Breast epithelium (tissue), 4 donors: ENCODE data around the gene MAN1C1. TPM values are rescaled to one million over a fixed set of nuclear protein-coding genes. Genes with fewer than 3 reads are reported as not detected.

Source experiments
- DNase-seq, 2 donors: peaks; one replicate each; pipeline ENCODE4 v3.0.0-alpha.2; 2019; ENCODE audit warnings: low spot score in 2 of 2
- H3K27ac ChIP-seq, 2 donors: fragments of 200-600 bp; sonication (generic) in 1 of 2; one replicate each; pipeline ENCODE4 v1.5.1; 2016 to 2019; ENCODE audit warnings: mild to moderate bottlenecking in 1 of 2
- H3K27me3 ChIP-seq, 2 donors: fragments of 200-600 bp; sonication (generic) in 1 of 2; one replicate each; pipeline versions ENCODE4 v1.5.1 to v1.6.0; 2017 to 2019; ENCODE audit warnings: control low read depth in 1 of 2, mild to moderate bottlenecking in 1 of 2
- H3K36me3 ChIP-seq: fragments of 200-600 bp; one replicate; pipeline ENCODE4 v1.5.1; 2019
- H3K4me1 ChIP-seq, 2 donors: fragments of 200-600 bp; sonication (generic); one replicate each; pipeline ENCODE4 v1.5.1; 2016 to 2019; ENCODE audit warnings: control low read depth in 1 of 2
- H3K4me3 ChIP-seq, 3 donors: fragments of 200-600 bp; sonication (generic); 1 replicate in 2 of 3; 2 replicates in 1 of 3; pipeline ENCODE4 v1.5.1; 2016 to 2019; ENCODE audit warnings: mild to moderate bottlenecking in 3 of 3, moderate library complexity in 2 of 3
- H3K9me3 ChIP-seq, 2 donors: fragments of 200-600 bp; sonication (generic) in 1 of 2; one replicate each; pipeline ENCODE4 v1.5.1; 2016 to 2019; ENCODE audit warnings: control low read depth in 1 of 2
- POLR2A ChIP-seq: fragments of 450-650 bp; IDR thresholded peaks from one replicate; pipeline ENCODE4 v1.6.1; 2016; ENCODE audit warnings: antibody characterized with exemption, mild to moderate bottlenecking, moderate library complexity
- POLR2AphosphoS5 ChIP-seq, 3 donors: sonication (generic); formaldehyde crosslinking; IDR thresholded peaks; one replicate each; pipeline ENCODE4 v1.6.1; 2017; ENCODE audit warnings: antibody characterized with exemption in 3 of 3
- intact Hi-C: fragments of 100-400 bp; cut with DNase I; formaldehyde crosslinking; loops from one replicate; pipeline ENCODE4 v1.15.1; 2023; ENCODE audit warnings: low total_unique reads
- total RNA-seq, 3 donors: library from RNA; depleted of rRNA; stranded (reverse); fragments of >200 nt; gene quantifications; one replicate each; pipeline ENCODE4 v1.1.0, GENCODE V29; 2016
- TF ChIP-seq, protein P1 (sequence below), 3 donors: fragments of 450-650 bp; IDR thresholded peaks; one replicate each; pipeline ENCODE4 v1.5.1; 2016 to 2017; ENCODE audit warnings: antibody characterized with exemption in 3 of 3, mild to moderate bottlenecking in 3 of 3, moderate library complexity in 3 of 3

MAN1C1 gene
- total RNA-seq, 3 donors from 2014 or later = 6.7 to 13.8 (median 6.9) TPM

DNA sequence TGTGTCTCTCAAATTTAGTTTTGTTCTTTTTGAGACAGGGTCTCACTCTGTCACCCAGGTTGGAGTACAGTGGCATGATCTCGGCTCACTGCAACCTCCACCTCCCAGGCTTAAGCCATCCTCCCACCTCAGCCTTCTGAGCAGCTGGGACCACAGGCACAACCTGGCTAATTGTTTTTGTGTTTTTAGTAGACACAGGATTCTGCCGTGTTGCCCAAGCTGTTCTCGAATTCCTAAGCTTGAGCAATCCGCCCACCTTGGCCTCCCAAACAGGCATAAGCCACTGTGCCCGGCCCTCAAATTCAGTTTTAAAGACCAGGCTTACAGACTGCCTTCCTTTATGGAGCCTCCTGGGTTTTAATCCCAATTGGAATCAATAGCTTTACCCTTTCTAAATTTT, 99.7 kb downstream of the MAN1C1 start:
- Histone ChIP-seq H3K9me3 (no peaks in the 10 kb centered on the region), H3K27ac (no peak overlapping the region), H3K27me3 (no peaks in the 10 kb centered on the region), H3K36me3 (no peaks in the 10 kb centered on the region), H3K4me3 (no peak overlapping the region), H3K4me1 (no peaks in the 10 kb centered on the region)
- no peak for TF ChIP-seq POLR2A
- TF ChIP-seq, protein P1, sequence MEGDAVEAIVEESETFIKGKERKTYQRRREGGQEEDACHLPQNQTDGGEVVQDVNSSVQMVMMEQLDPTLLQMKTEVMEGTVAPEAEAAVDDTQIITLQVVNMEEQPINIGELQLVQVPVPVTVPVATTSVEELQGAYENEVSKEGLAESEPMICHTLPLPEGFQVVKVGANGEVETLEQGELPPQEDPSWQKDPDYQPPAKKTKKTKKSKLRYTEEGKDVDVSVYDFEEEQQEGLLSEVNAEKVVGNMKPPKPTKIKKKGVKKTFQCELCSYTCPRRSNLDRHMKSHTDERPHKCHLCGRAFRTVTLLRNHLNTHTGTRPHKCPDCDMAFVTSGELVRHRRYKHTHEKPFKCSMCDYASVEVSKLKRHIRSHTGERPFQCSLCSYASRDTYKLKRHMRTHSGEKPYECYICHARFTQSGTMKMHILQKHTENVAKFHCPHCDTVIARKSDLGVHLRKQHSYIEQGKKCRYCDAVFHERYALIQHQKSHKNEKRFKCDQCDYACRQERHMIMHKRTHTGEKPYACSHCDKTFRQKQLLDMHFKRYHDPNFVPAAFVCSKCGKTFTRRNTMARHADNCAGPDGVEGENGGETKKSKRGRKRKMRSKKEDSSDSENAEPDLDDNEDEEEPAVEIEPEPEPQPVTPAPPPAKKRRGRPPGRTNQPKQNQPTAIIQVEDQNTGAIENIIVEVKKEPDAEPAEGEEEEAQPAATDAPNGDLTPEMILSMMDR (IDR thresholded peaks at IDR 0.05) = no peak
- TF ChIP-seq POLR2AphosphoS5 (IDR thresholded peaks at IDR 0.05) = no peak
- DNase-seq = no peak
- intact Hi-C loops = no loop called here

DNA sequence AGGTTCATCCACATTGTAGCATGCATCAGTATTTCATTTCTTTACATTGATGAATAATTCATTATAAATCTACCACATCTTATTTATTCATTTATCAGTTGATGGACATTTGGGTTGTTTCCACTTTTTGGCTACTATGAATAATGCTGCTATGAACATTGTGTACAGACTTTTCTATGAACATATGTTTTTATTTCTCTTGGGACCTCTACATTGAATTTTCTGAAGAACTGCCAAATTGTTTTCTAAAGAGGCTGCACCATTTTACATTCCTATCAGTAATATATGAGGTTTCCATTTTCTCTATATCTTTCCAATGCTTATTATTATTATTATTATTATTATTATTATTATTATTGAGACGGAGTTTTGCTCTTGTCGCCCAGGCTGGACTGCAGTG, 102.1 kb downstream of the MAN1C1 start:
- Histone ChIP-seq H3K4me1 (no peaks in the 10 kb centered on the region), H3K27me3 (no peaks in the 10 kb centered on the region), H3K9me3 (no peaks in the 10 kb centered on the region), H3K4me3 (no peak overlapping the region), H3K36me3 (no peaks in the 10 kb centered on the region), H3K27ac (no peak overlapping the region)
- TF ChIP-seq, protein P1 (IDR thresholded peaks at IDR 0.05) = no peak
- no peak for DNase-seq
- intact Hi-C loops = no loop called here

DNA sequence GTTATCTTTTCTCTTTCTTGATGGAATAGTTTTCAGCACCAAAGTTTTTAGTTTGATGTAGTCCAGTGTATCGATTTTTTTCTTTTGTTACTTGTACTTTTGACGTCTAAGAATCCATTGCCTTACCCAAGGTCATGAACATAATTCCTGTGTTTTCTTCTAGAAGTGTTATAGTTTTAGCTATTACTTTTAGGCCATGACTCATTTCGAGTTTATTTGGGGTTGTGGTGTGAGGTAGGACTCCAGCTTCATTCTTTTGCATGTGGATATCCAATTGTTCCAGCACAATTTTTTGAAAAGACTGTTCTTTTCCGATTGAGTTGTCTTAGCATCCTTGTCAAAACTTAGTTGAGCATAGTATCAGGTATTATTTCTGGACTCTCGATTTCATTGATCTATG, 104.0 kb downstream of the MAN1C1 start:
- H3K9me3 ChIP-seq = no peaks in the 10 kb centered on the region
- H3K27ac ChIP-seq = no peak overlapping the region
- no peaks in the 10 kb centered on the region for H3K4me1 ChIP-seq
- no peak for TF ChIP-seq POLR2AphosphoS5 (IDR thresholded peaks at IDR 0.05)
- TF ChIP-seq, protein P1 (IDR thresholded peaks at IDR 0.05) = no peak
- no peak for TF ChIP-seq POLR2A
- no peaks in the 10 kb centered on the region for H3K36me3 ChIP-seq
- DNase-seq = no peak
- intact Hi-C loops = no loop called here
- no peak overlapping the region for H3K4me3 ChIP-seq
- H3K27me3 ChIP-seq = no peaks in the 10 kb centered on the region

GRCh38 chr1:25723250-25723880, 106.8 kb downstream of the MAN1C1 start:
- H3K4me1 ChIP-seq = no peaks in the 10 kb centered on the region
- no peaks in the 10 kb centered on the region for H3K27me3 ChIP-seq
- H3K27ac ChIP-seq = no peak overlapping the region
- H3K36me3 ChIP-seq = no peaks in the 10 kb centered on the region
- intact Hi-C loops = no loop called here
- no peaks in the 10 kb centered on the region for H3K9me3 ChIP-seq
- TF ChIP-seq, protein P1 (IDR thresholded peaks at IDR 0.05) = no peak
- TF ChIP-seq POLR2AphosphoS5 (IDR thresholded peaks at IDR 0.05) = no peak
- DNase-seq = no peak
- H3K4me3 ChIP-seq = no peak overlapping the region

DNA sequence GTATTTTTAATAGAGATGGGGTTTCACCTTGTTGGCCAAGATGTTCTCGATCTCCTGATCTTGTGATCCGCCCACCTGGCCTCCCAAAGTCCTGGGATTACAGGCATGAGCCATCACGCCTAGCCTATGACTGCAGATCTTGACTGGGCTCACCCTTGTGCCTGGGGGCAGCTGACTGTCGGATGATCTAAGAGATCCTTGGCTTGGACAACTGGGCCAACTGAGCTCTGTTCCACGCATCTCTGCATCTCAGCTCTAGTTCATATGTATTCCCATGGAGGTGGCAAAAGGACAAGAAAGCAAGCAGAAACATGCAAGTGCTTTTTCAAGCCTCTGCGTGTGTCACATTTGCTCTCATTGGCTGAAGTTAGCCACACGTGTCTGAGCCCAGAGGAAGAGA, 107.6 kb downstream of the MAN1C1 start:
- Histone ChIP-seq H3K36me3 (no peaks in the 10 kb centered on the region), H3K4me3 (no peak overlapping the region), H3K9me3 (no peaks in the 10 kb centered on the region), H3K4me1 (no peaks in the 10 kb centered on the region), H3K27me3 (no peaks in the 10 kb centered on the region), H3K27ac (no peak overlapping the region)
- no peak for TF ChIP-seq POLR2AphosphoS5 (IDR thresholded peaks at IDR 0.05)
- no peak for TF ChIP-seq POLR2A
- TF ChIP-seq, protein P1 (IDR thresholded peaks at IDR 0.05) = no peak
- intact Hi-C loops = no loop called here
- no peak for DNase-seq
